ENCODE data around the gene TRPM3. TPM values are rescaled to one million over a fixed set of nuclear protein-coding genes. Genes with fewer than 3 reads are reported as not detected.

The TRPM3 gene
- total and polyA plus RNA-seq, 9 of the 15 experiments (the other 6 are each of a cell fraction or from before 2014, with no cell fraction given), result 0.04 TPM; not detected in 8

DNA sequence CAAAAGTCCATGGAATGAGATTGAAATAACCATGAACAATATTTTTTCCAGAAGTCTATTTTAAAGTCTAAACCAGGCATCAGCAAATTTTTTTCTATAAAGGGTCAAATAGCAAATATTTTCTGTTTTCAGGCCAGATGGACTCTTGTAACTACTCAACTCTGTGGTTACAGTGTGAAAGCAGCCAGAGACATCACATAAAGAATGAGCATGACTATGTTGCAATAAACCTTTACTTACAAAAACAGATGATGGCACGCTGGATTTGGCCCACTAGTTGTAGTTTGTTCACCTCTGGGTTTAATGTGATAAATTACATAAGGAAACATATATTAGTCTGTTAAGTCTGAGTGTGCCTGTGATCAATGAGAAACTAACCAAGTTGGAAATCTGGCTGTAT is 319.2 kb downstream of the TRPM3 start:
- CTCF ChIA-PET (ENCODE audit: low intra/inter-chr PET ratio), result no interaction called here
- POLR2A ChIA-PET, result no interaction called here
- H3K9ac ChIP-seq (ENCODE audit: insufficient read depth in 1 of 2, low read depth in 2 of 2, low read length in 2 of 2), result no peak overlapping the region
- BruUV-seq (replicated peaks), result no TSS peak
- DNase-seq (ENCODE audit: extremely low read depth in 1 of 4, low spot score in 3 of 4) (no peak), FAIRE-seq (no peak), ATAC-seq (no peak)
- H3K27me3 ChIP-seq (ENCODE audit: control insufficient read depth in 2 of 2, insufficient read depth in 2 of 2, low read length in 2 of 2), result no peaks in the 10 kb centered on the region
- TF ChIP-seq, protein P1, sequence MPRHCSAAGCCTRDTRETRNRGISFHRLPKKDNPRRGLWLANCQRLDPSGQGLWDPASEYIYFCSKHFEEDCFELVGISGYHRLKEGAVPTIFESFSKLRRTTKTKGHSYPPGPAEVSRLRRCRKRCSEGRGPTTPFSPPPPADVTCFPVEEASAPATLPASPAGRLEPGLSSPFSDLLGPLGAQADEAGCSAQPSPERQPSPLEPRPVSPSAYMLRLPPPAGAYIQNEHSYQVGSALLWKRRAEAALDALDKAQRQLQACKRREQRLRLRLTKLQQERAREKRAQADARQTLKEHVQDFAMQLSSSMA (CRISPR knock-in tag; IDR thresholded peaks at IDR 0.05), result no peak
- TF ChIP-seq NFIX (CRISPR knock-in tag; IDR thresholded peaks at IDR 0.05; ENCODE audit: low read depth) (no peak), ZNF644 (tag; IDR thresholded peaks at IDR 0.05; ENCODE audit: low read depth) (no peak), ZNF277 (CRISPR knock-in tag; IDR thresholded peaks at IDR 0.05; ENCODE audit: borderline replicate concordance) (no peak), ZNF316 (IDR thresholded peaks at IDR 0.05) (no peak), ZNF3 (CRISPR knock-in tag; IDR thresholded peaks at IDR 0.05) (no peak), SPI1 (IDR thresholded peaks at IDR 0.05; ENCODE audit: borderline replicate concordance, low read depth, low read length) (no peak), ZNF75A (CRISPR knock-in tag; IDR thresholded peaks at IDR 0.05) (no peak)
- TF ChIP-seq, protein P2, sequence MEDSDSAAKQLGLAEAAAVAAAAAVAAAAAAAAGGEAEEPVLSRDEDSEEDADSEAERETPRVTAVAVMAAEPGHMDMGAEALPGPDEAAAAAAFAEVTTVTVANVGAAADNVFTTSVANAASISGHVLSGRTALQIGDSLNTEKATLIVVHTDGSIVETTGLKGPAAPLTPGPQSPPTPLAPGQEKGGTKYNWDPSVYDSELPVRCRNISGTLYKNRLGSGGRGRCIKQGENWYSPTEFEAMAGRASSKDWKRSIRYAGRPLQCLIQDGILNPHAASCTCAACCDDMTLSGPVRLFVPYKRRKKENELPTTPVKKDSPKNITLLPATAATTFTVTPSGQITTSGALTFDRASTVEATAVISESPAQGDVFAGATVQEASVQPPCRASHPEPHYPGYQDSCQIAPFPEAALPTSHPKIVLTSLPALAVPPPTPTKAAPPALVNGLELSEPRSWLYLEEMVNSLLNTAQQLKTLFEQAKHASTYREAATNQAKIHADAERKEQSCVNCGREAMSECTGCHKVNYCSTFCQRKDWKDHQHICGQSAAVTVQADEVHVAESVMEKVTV (CRISPR knock-in tag; IDR thresholded peaks at IDR 0.05), result no peak
- in situ Hi-C loops (cut with MboI) (no loop called here), intact Hi-C loops (cut with micrococcal nuclease) (no loop called here)
- no peak overlapping the region for H3K4me2 ChIP-seq (ENCODE audit: insufficient read depth, low read length)
- H3K4me1 ChIP-seq (replicated peaks in 1 of 2; ENCODE audit: control insufficient read depth in 2 of 2, insufficient read depth in 2 of 2, low read length in 2 of 2), result no peaks in the 10 kb centered on the region
- H3K4me3 ChIP-seq, result no peak overlapping the region
- no peak overlapping the region for H3K27ac ChIP-seq (ENCODE audit: extremely low read depth, low read depth, low read length)
- H3K79me2 ChIP-seq (ENCODE audit: control insufficient read depth, insufficient read depth, low read length), result no peaks in the 10 kb centered on the region
- H4K20me1 ChIP-seq (replicated peaks; ENCODE audit: control insufficient read depth, insufficient read depth, low read length), result no peaks in the 10 kb centered on the region
- H3K9me1 ChIP-seq (ENCODE audit: control insufficient read depth, insufficient read depth, low read length), result no peaks in the 10 kb centered on the region
- H3K36me3 ChIP-seq (ENCODE audit: control insufficient read depth, insufficient read depth, low read length), result no peaks in the 10 kb centered on the region
- H2AFZ ChIP-seq (ENCODE audit: low read depth, low read length), result no peak overlapping the region
- H3K9me3 ChIP-seq (replicated peaks; ENCODE audit: control insufficient read depth, insufficient read depth, low read depth, low read length), result no peaks in the 10 kb centered on the region
- 0% methylated on average over 1 of the region's 1 CpG for WGBS (ENCODE audit: insufficient coverage, low coverage, missing lambda C conversion rate)

Data from K562 (cell line).